ENCODE measurements around the gene ENOX1.

DNA sequence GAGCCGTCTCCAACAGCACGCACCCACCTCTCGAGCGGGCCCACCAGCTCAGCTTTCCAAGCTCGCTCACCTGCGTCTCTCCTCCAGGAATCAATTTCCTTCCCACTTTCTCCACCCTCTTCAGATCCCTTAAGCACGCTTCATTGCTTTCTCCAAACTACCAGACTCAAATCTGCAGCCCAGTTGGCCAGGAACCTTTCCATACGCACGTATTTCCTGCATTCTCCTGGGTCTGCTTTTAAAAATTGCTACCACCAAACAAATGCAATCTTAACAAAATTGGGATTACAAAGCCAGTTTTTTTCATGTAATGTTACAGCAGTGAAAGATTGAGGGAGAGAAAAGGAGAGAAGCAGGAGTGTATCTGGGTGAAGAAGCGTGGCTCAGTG, 1.5 kb downstream of the ENOX1 start:
- TF ChIP-seq ZNF121 (tag by site-specific recombination; IDR thresholded peaks at IDR 0.05) (no peak), ZNF830 (tag by site-specific recombination; IDR thresholded peaks at IDR 0.05; ENCODE audit: low read depth) (no peak), ZNF140 (tag by site-specific recombination; IDR thresholded peaks at IDR 0.05) (no peak)
- TF ChIP-seq, protein P1, sequence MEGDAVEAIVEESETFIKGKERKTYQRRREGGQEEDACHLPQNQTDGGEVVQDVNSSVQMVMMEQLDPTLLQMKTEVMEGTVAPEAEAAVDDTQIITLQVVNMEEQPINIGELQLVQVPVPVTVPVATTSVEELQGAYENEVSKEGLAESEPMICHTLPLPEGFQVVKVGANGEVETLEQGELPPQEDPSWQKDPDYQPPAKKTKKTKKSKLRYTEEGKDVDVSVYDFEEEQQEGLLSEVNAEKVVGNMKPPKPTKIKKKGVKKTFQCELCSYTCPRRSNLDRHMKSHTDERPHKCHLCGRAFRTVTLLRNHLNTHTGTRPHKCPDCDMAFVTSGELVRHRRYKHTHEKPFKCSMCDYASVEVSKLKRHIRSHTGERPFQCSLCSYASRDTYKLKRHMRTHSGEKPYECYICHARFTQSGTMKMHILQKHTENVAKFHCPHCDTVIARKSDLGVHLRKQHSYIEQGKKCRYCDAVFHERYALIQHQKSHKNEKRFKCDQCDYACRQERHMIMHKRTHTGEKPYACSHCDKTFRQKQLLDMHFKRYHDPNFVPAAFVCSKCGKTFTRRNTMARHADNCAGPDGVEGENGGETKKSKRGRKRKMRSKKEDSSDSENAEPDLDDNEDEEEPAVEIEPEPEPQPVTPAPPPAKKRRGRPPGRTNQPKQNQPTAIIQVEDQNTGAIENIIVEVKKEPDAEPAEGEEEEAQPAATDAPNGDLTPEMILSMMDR (tag by site-specific recombination; IDR thresholded peaks at IDR 0.05), result no peak

Data from HEK293 (cell line).